ENCODE data around the gene CRCP. TPM values are rescaled to one million over a fixed set of nuclear protein-coding genes. Genes with fewer than 3 reads are reported as not detected.
"Not testable (repeated sequence)": the region's sequence is repeated elsewhere in the genome, so short reads cannot be mapped to it uniquely, and the experiment has no call there.

The CRCP gene
- total RNA-seq, 2 experiments from 2014 or later: 18.5 to 19.6 TPM

DNA sequence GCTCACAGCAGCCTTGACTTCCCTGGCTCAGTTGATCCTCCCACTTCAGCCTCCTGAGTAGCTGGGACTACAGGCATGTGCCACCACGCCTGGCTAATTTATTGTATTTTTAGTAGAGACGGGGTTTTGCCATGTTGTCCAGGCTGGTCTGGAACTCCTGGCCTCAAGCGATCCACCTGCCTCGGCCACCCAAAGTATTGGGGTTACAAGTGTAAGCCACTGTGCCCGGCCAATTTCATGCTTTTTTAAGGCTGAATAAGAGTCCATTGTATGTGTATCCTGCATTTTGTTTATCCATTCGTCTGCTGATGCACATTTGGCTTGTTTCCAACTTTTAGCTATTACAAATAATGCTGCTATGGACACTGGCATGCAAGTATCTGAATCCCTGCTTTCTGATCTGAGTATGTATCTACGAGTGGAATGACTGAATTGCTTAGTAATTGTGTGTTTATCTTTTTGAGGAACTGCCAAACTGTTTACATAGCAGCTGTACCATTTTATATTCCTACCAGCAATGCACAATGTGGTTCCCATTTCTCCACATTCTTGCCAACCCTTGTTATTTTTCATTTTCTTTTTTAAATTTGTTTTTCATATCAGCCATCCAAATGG, 53.2 kb downstream of the CRCP start:
- H3K4me3 Mint-ChIP-seq: no peak overlapping the region
- H3K27me3 Mint-ChIP-seq (ENCODE audit: low read depth): no peaks in the 10 kb centered on the region
- H3K36me3 Mint-ChIP-seq (ENCODE audit: low read depth): no peaks in the 10 kb centered on the region
- CTCF ChIA-PET: interaction anchor here (1.2 kb wide), 1 partner anchor 137 kb away, joined by 3 read pairs; no protein-coding TSS in a partner anchor
- no peaks in the 10 kb centered on the region for H3K9me3 Mint-ChIP-seq
- H3K27ac Mint-ChIP-seq: no peak overlapping the region
- no peak for DNase-seq
- intact Hi-C loops (cut with micrococcal nuclease): no loop called here
- peaks cover under 1% of the 10 kb centered on the region for H3K4me1 Mint-ChIP-seq (ENCODE audit: low read depth)

DNA sequence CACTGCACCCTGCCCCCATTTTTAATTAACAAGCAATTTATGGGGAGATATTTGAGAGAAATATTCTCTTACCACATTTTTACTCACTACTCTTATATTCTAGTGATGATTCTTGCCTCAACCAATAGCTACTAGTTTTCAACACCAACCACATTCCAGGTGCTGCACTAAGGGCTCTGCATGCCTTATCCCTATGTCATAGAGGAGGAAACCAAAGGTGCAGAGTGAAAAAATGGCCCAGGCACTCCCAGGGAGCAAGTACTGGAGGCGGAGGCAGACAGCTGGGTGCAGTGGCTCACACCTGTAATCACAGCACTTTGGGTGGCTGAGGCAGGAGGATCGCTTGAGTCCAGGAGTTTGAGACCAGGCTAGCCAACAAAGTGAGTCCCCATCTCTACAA, 55.0 kb downstream of the CRCP start:
- H3K9me3 Mint-ChIP-seq: no peaks in the 10 kb centered on the region
- H3K27me3 Mint-ChIP-seq (ENCODE audit: low read depth): no peaks in the 10 kb centered on the region
- H3K27ac Mint-ChIP-seq: no peak overlapping the region
- no peak overlapping the region for H3K4me3 Mint-ChIP-seq
- no peaks in the 10 kb centered on the region for H3K36me3 Mint-ChIP-seq (ENCODE audit: low read depth)
- intact Hi-C loops (cut with micrococcal nuclease): no loop called here
- H3K4me1 Mint-ChIP-seq (ENCODE audit: low read depth): peaks cover 5% of the 10 kb centered on the region
- no peak for DNase-seq
- CTCF ChIA-PET: no interaction called here

DNA sequence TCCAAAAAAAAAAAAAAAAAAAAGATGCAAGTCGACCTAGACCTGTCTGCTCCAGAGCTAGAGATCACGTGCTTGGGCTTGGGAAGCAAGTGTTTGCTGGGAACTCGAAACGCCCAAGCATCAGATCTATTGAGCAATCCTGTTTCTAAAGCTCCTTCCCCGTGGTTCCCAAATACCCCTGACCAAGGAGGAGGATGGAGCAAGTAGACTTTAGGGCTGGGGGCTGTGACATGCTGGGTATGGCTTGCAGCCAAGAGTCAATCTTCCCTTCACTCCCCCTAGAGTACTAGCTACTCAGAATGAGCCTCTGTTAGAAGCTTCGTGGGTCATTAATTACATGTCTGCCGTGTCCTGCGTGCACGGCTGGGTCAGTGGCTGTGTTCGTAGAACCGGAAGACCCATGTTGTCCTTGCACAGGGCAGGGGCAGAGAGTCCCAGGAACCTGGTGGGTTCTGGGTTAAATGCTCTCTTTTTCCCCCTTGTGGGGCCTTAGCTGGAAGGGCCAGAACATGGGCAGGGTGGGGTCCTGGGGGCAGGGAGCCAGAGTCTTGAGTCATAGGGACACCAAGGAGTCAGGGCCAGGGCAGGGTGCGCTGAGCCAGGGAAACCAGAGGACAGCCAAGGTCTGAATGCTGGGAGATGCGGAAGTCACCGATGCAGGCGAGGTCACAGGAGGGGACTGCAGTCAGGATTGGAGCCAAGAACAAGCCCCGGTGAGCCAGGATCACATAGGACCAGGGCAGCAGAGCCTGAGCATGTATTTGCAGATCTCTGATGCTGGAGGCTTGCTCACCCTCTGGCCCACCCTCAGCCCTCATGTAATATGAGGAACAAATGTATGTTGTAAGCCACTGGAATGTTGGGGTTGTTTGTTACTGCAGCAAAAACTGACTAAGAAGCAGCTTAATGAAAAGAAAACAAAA, 55.9 kb downstream of the CRCP start:
- H3K27me3 Mint-ChIP-seq (ENCODE audit: low read depth): no peaks in the 10 kb centered on the region
- H3K9me3 Mint-ChIP-seq: no peaks in the 10 kb centered on the region
- peaks cover 5% of the 10 kb centered on the region for H3K4me1 Mint-ChIP-seq (ENCODE audit: low read depth)
- DNase-seq: no peak
- intact Hi-C loops (cut with micrococcal nuclease): no loop called here
- CTCF ChIA-PET: no interaction called here
- no peaks in the 10 kb centered on the region for H3K36me3 Mint-ChIP-seq (ENCODE audit: low read depth)
- H3K27ac Mint-ChIP-seq: no peak overlapping the region
- no peak overlapping the region for H3K4me3 Mint-ChIP-seq

DNA sequence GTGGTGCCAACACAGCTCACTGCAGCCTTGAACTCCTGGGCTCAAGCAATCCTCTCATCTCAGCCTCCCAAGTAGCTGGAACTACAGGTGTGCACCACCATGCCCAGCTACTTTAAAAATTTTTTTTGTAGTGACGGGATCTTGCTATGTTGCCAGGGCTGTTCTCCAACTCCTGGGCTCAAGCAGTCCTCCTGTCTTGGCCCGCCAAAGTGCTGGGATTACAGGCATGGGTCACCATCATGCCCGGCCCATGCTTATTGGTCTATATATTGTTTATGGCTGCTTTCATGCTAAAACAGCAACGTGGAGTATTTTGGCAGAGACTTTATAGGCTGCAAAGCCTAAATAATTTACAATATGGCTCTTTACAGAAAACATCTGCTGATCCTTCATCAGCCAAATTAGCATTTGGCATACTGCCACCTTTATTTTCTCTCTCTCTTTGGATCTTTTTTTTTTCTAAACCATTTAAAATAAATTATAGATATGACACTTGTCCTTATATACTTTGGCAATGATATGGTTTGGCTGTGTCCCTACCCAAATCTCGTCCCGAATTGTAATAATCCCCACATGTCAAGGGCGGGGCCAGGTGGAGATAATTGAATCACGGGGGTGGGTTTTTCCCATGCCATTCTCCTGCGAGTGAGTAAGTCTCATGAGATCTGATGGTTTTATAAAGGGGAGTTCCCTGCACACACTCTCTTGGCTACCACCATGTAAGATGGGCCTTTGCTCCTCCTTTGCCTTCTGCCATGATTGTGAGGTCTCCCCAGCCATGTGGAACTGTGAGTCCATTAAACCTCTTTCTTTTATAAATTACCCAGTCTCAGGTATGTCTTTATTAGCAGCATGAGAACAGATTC, 58.1 kb downstream of the CRCP start:
- CTCF ChIA-PET; H3K9me3 Mint-ChIP-seq; H3K36me3 Mint-ChIP-seq (ENCODE audit: low read depth); H3K4me1 Mint-ChIP-seq (ENCODE audit: low read depth); intact Hi-C loops (cut with micrococcal nuclease); H3K27ac Mint-ChIP-seq; H3K27me3 Mint-ChIP-seq (ENCODE audit: low read depth); H3K4me3 Mint-ChIP-seq: not testable (repeated sequence)
- DNase-seq: peak; percentile 31

DNA sequence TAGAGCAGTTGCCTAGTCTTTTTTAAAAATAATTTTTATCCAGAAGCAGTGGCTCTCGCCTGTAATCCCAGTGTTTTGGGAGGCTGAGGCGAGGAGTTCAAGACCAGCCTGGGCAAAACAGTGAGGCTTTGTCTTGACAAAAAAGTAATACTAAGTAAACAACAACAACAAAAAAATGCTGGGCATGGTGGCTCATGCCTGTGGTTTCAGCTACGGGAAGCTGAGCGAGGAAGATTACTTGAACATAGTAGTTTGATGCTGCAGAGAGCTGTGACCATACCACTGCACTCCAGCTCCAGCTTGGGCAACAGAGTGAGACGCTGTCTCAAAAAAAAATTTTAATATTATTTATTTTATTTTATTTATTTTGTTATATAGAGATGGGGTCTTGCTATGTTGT, 59.2 kb downstream of the CRCP start:
- intact Hi-C loops (cut with micrococcal nuclease): no loop called here
- DNase-seq: no peak
- Mint-ChIP-seq H3K36me3 (ENCODE audit: low read depth) (no peaks in the 10 kb centered on the region), H3K27me3 (ENCODE audit: low read depth) (no peaks in the 10 kb centered on the region), H3K4me3 (no peak overlapping the region), H3K27ac (no peak overlapping the region), H3K4me1 (ENCODE audit: low read depth) (peaks cover 5% of the 10 kb centered on the region), H3K9me3 (no peaks in the 10 kb centered on the region)
- CTCF ChIA-PET: interaction anchor here (0.7 kb wide), 1 partner anchor 22 kb away, joined by 5 read pairs; no protein-coding TSS in a partner anchor

- DNase-seq; H3K4me3 Mint-ChIP-seq; H3K4me1 Mint-ChIP-seq (ENCODE audit: low read depth); intact Hi-C loops (cut with micrococcal nuclease); H3K27ac Mint-ChIP-seq; H3K27me3 Mint-ChIP-seq (ENCODE audit: low read depth); CTCF ChIA-PET; H3K9me3 Mint-ChIP-seq; H3K36me3 Mint-ChIP-seq (ENCODE audit: low read depth): not testable (repeated sequence)
Observed at GRCh38 chr7:66175006-66175405, 60.4 kb downstream of the CRCP start.

DNA sequence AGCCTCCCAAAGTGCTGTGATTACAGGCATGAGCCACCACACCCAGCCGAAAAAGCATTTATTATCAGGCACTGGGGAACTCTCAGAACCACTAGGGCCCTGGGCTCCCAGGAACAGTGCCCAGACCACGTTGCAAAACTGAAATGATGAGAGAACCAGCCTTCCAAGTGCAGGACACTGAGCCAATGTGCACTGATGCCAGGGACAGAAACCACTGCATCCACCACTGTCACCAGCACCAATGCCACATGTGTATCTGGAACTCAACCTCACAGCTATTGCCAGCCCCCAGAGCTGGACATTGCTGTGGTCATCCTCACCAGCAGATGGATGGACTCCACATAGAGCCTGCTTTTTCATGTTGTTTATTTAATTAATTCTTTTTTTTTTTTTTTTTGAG, 62.3 kb downstream of the CRCP start:
- peaks cover 5% of the 10 kb centered on the region for H3K4me1 Mint-ChIP-seq (ENCODE audit: low read depth)

GRCh38 chr7:66178258-66178657, 63.6 kb downstream of the CRCP start:
- no peaks in the 10 kb centered on the region for H3K27me3 Mint-ChIP-seq (ENCODE audit: low read depth)
- H3K4me3 Mint-ChIP-seq: no peak overlapping the region
- no peaks in the 10 kb centered on the region for H3K9me3 Mint-ChIP-seq
- H3K27ac Mint-ChIP-seq: no peak overlapping the region
- no peak for DNase-seq
- CTCF ChIA-PET: no interaction called here
- H3K4me1 Mint-ChIP-seq (ENCODE audit: low read depth): peaks cover under 1% of the 10 kb centered on the region
- intact Hi-C loops (cut with micrococcal nuclease): no loop called here
- H3K36me3 Mint-ChIP-seq (ENCODE audit: low read depth): no peaks in the 10 kb centered on the region

More for the DNA sequence above, 62.3 kb downstream of the CRCP start:
- intact Hi-C loops (cut with micrococcal nuclease): no loop called here
- Mint-ChIP-seq H3K36me3 (ENCODE audit: low read depth) (no peaks in the 10 kb centered on the region), H3K4me3 (no peak overlapping the region), H3K9me3 (no peaks in the 10 kb centered on the region), H3K27ac (no peak overlapping the region), H3K27me3 (ENCODE audit: low read depth) (no peaks in the 10 kb centered on the region)
- CTCF ChIA-PET: interaction anchor here (0.6 kb wide), 1 partner anchor 261 kb away, joined by 3 read pairs; no protein-coding TSS in a partner anchor
- DNase-seq: no peak

DNA sequence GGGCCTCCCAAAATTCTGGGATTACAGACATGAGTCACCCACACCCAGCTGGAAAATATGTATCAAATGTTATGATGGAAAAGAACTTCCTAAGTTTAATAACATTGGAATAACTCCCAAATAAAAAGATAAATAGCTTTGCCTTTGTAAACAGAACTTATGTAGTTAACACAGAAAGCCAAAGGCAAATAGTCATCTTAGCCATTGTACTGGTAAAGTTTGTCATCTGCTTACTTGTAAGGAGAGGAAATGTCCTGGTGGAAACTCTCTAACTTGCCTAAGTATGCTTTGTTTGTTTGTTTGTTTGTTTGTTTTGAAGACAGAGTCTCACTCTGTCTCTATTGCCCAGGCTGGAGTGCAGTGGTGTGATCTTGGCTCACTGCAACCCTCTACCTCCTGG, 66.7 kb downstream of the CRCP start:
- H3K36me3 Mint-ChIP-seq (ENCODE audit: low read depth): peaks cover 3% of the 10 kb centered on the region

DNA sequence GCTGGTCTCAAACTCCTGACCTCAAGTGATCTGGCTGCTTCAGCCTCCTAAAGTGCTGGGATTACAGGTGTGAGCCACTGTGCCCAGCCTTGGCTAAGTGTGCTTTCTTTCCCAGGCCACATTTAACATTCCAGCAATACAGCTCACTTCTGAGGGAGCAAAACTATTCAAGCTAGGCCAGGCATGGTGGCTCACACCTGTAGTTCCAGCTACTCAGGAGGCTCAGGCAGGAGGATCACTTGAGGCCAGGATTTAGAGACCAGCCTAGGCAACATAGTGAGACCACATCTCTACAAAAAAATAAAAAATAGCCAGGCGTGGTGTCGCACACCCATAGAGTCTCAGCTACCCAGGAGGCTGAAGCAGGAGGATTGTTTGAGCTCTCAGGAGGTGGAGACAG, 67.2 kb downstream of the CRCP start:
- no peak overlapping the region for H3K4me3 Mint-ChIP-seq

More for the DNA sequence above, 66.7 kb downstream of the CRCP start:
- intact Hi-C loops (cut with micrococcal nuclease): no loop called here
- Mint-ChIP-seq H3K4me3 (no peak overlapping the region), H3K27ac (no peak overlapping the region), H3K27me3 (ENCODE audit: low read depth) (peaks cover 2% of the 10 kb centered on the region), H3K4me1 (ENCODE audit: low read depth) (no peaks in the 10 kb centered on the region), H3K9me3 (peaks cover 4% of the 10 kb centered on the region)
- CTCF ChIA-PET: interaction anchor here (0.7 kb wide), 1 partner anchor 23 kb away, joined by 3 read pairs; the partner anchor contains the start of gene TPST1
- DNase-seq: no peak

GRCh38 chr7:66182920-66183319, 68.3 kb downstream of the CRCP start:
- Mint-ChIP-seq H3K36me3 (ENCODE audit: low read depth) (peaks cover 3% of the 10 kb centered on the region), H3K4me3 (no peak overlapping the region), H3K9me3 (peaks cover 4% of the 10 kb centered on the region), H3K27ac (no peak overlapping the region), H3K4me1 (ENCODE audit: low read depth) (no peaks in the 10 kb centered on the region), H3K27me3 (ENCODE audit: low read depth) (peaks cover 2% of the 10 kb centered on the region)
- intact Hi-C loops (cut with micrococcal nuclease): no loop called here
- CTCF ChIA-PET: no interaction called here
- no peak for DNase-seq

More for the DNA sequence above, 67.2 kb downstream of the CRCP start:
- CTCF ChIA-PET: interaction anchor here (0.7 kb wide), 1 partner anchor 23 kb away, joined by 3 read pairs; the partner anchor contains the start of gene TPST1
- H3K36me3 Mint-ChIP-seq (ENCODE audit: low read depth): peaks cover 3% of the 10 kb centered on the region
- H3K27ac Mint-ChIP-seq: no peak overlapping the region
- peaks cover 2% of the 10 kb centered on the region for H3K27me3 Mint-ChIP-seq (ENCODE audit: low read depth)
- no peak for DNase-seq
- intact Hi-C loops (cut with micrococcal nuclease): no loop called here
- H3K9me3 Mint-ChIP-seq: peaks cover 4% of the 10 kb centered on the region
- no peaks in the 10 kb centered on the region for H3K4me1 Mint-ChIP-seq (ENCODE audit: low read depth)

GRCh38 chr7:66183700-66184099, 69.1 kb downstream of the CRCP start:
- Mint-ChIP-seq H3K36me3 (ENCODE audit: low read depth) (peaks cover 3% of the 10 kb centered on the region), H3K9me3 (peaks cover 4% of the 10 kb centered on the region), H3K4me3 (no peak overlapping the region), H3K4me1 (ENCODE audit: low read depth) (no peaks in the 10 kb centered on the region), H3K27me3 (ENCODE audit: low read depth) (peaks cover 2% of the 10 kb centered on the region), H3K27ac (no peak overlapping the region)
- intact Hi-C loops (cut with micrococcal nuclease): no loop called here
- CTCF ChIA-PET: no interaction called here
- DNase-seq: no peak
